H9 (cell line): ENCODE data around the gene PDE7B. TPM values are rescaled to one million over a fixed set of nuclear protein-coding genes. Genes with fewer than 3 reads are reported as not detected.

Source experiments
- DNase-seq: peaks from one replicate; pipeline ENCODE4 v3.0.0-alpha.2; 2017
- H2AFZ ChIP-seq: one replicate; pipeline ENCODE4 v1.6.1; 2013; ENCODE audit warnings: mild to moderate bottlenecking, low read length, control low read depth, moderate library complexity
- H2AK5ac ChIP-seq: 2 replicates; pipeline ENCODE4 v1.6.1; 2013; ENCODE audit warnings: low read length, control low read depth, mixed read lengths; ENCODE audit not compliant: insufficient read length
- H2BK120ac ChIP-seq: one replicate; pipeline ENCODE4 v1.6.1; 2013; ENCODE audit warnings: low read depth, mild to moderate bottlenecking, low read length, control low read depth, inconsistent platforms; ENCODE audit not compliant: poor library complexity, severe bottlenecking
- H2BK12ac ChIP-seq: 2 replicates; pipeline ENCODE4 v1.6.1; 2013; ENCODE audit warnings: low read length, control low read depth, mixed read lengths, low read depth; ENCODE audit not compliant: insufficient read length
- H2BK15ac ChIP-seq: 2 replicates; pipeline ENCODE4 v1.6.1; 2013; ENCODE audit warnings: low read depth, low read length, control low read depth
- H2BK20ac ChIP-seq: one replicate; pipeline ENCODE4 v1.6.1; 2013; ENCODE audit warnings: low read depth, mild to moderate bottlenecking, low read length, control low read depth, inconsistent platforms; ENCODE audit not compliant: poor library complexity, severe bottlenecking
- H2BK5ac ChIP-seq: 2 replicates; pipeline ENCODE4 v1.6.1; 2013; ENCODE audit warnings: low read length, control low read depth, mixed read lengths; ENCODE audit not compliant: insufficient read length
- H3K14ac ChIP-seq: 2 replicates; pipeline ENCODE4 v1.6.1; 2013; ENCODE audit warnings: low read length, control low read depth; ENCODE audit not compliant: insufficient read depth
- H3K18ac ChIP-seq: 2 replicates; pipeline ENCODE4 v1.6.1; 2013; ENCODE audit warnings: low read depth, mild to moderate bottlenecking, mixed read lengths, low read length, control low read depth; ENCODE audit not compliant: insufficient read length
- H3K23ac ChIP-seq: 2 replicates; pipeline ENCODE4 v1.6.1; 2013; ENCODE audit warnings: low read length, control low read depth, mixed read lengths, low read depth; ENCODE audit not compliant: insufficient read length
- H3K23me2 ChIP-seq: 2 replicates; pipeline ENCODE4 v1.6.1; 2013; ENCODE audit warnings: low read depth, mild to moderate bottlenecking, mixed read lengths, low read length, control low read depth; ENCODE audit not compliant: insufficient read length, poor library complexity, severe bottlenecking
- H3K27ac ChIP-seq: 2 replicates; pipeline ENCODE4 v1.5.1; 2013; ENCODE audit warnings: low read length, control low read depth, mixed read lengths, low read depth; ENCODE audit not compliant: insufficient read length
- H3K27me3 ChIP-seq: 2 replicates; pipeline ENCODE4 v1.6.1; 2013; ENCODE audit warnings: low read length, control low read depth, inconsistent platforms; ENCODE audit not compliant: insufficient read depth
- H3K4ac ChIP-seq: 2 replicates; pipeline ENCODE4 v1.6.1; 2013; ENCODE audit warnings: low read depth, mild to moderate bottlenecking, control low read depth, inconsistent platforms, low read length, moderate library complexity
- H3K4me1 ChIP-seq: 2 replicates; pipeline ENCODE4 v1.6.1; 2013; ENCODE audit warnings: low read length, control low read depth, inconsistent platforms; ENCODE audit not compliant: insufficient read depth
- H3K4me2 ChIP-seq: 2 replicates; pipeline ENCODE4 v1.6.1; 2013; ENCODE audit warnings: low read length, control low read depth, mixed read lengths; ENCODE audit not compliant: insufficient read length, insufficient read depth
- H3K56ac ChIP-seq: 2 replicates; pipeline ENCODE4 v1.6.1; 2013; ENCODE audit warnings: low read depth, mild to moderate bottlenecking, mixed read lengths, low read length, control low read depth; ENCODE audit not compliant: insufficient read length
- H3K79me1 ChIP-seq: 2 replicates; pipeline ENCODE4 v1.6.1; 2013; ENCODE audit warnings: low read depth, mild to moderate bottlenecking, moderate library complexity, low read length, control low read depth, inconsistent platforms; ENCODE audit not compliant: insufficient read depth, poor library complexity, severe bottlenecking
- H3K79me2 ChIP-seq: 2 replicates; pipeline ENCODE4 v1.6.1; 2013; ENCODE audit warnings: low read length, control low read depth, inconsistent platforms; ENCODE audit not compliant: insufficient read depth
- H3K9ac ChIP-seq: 2 replicates; pipeline ENCODE4 v1.6.1; 2013; ENCODE audit warnings: low read length, control low read depth, mixed read lengths; ENCODE audit not compliant: insufficient read length; ENCODE audit errors: extremely low read depth
- H3K9me3 ChIP-seq: one replicate; pipeline ENCODE4 v1.6.1; 2013; ENCODE audit warnings: low read depth, low read length, inconsistent platforms; ENCODE audit not compliant: control insufficient read depth
- H3T11ph ChIP-seq: one replicate; pipeline ENCODE4 v1.6.1; 2013; ENCODE audit warnings: mild to moderate bottlenecking, low read length, control low read depth, inconsistent platforms
- H4K20me1 ChIP-seq: one replicate; pipeline ENCODE4 v1.6.1; 2013; ENCODE audit not compliant: control insufficient read depth, insufficient read length, insufficient read depth
- H4K5ac ChIP-seq: 2 replicates; pipeline ENCODE4 v1.6.1; 2013; ENCODE audit warnings: low read depth, mild to moderate bottlenecking, mixed read lengths, low read length, control low read depth; ENCODE audit not compliant: insufficient read length
- H4K8ac ChIP-seq: replicated peaks from 2 replicates; pipeline ENCODE4 v1.6.1; 2013; ENCODE audit warnings: low read length, control low read depth, mixed read lengths, low read depth; ENCODE audit not compliant: insufficient read length
- H4K91ac ChIP-seq: 2 replicates; pipeline ENCODE4 v1.6.1; 2013; ENCODE audit warnings: low read depth, mild to moderate bottlenecking, moderate library complexity, mixed read lengths, low read length, control low read depth; ENCODE audit not compliant: insufficient read length
- H3K27ac Mint-ChIP-seq, 3 experiments: 2 replicates in 2 of 3; 3 replicates in 1 of 3; pipeline ENCODE4 v1.8.0; 2020 to 2021; ENCODE audit warnings: mixed read lengths in 3 of 3, mild to moderate bottlenecking in 1 of 3, moderate library complexity in 1 of 3
- H3K27me3 Mint-ChIP-seq: 2 replicates; pipeline ENCODE4 v1.8.0; 2021; ENCODE audit warnings: low read depth, mild to moderate bottlenecking, moderate library complexity, mixed read lengths
- H3K36me3 Mint-ChIP-seq, 3 experiments: 2 replicates in 2 of 3; 3 replicates in 1 of 3; pipeline ENCODE4 v1.8.0; 2020 to 2021; ENCODE audit warnings: low read depth in 3 of 3, mixed read lengths in 3 of 3; ENCODE audit not compliant: insufficient read depth in 1 of 3
- H3K4me1 Mint-ChIP-seq, 2 experiments: 2 replicates each; pipeline ENCODE4 v1.8.0; 2020; ENCODE audit warnings: mixed read lengths in 2 of 2
- H3K4me3 Mint-ChIP-seq, 2 experiments: 2 replicates in 1 of 2; 3 replicates in 1 of 2; pipeline ENCODE4 v1.8.0; 2020 to 2021; ENCODE audit warnings: mild to moderate bottlenecking in 2 of 2, mixed read lengths in 2 of 2, moderate library complexity in 1 of 2
- H3K9me3 Mint-ChIP-seq, 2 experiments: 2 replicates in 1 of 2; 3 replicates in 1 of 2; pipeline ENCODE4 v1.8.0; 2020; ENCODE audit warnings: mild to moderate bottlenecking in 2 of 2, mixed read lengths in 2 of 2, moderate library complexity in 1 of 2
- WGBS: extraction: QIAGEN DNeasy Blood & Tissue Kit; methylation state at CpG from one replicate; pipeline ENCODE4 v1.1.7; 2013; ENCODE audit warnings: missing lambda C conversion rate, low lambda C conversion rate, mixed read lengths; ENCODE audit not compliant: insufficient read length; ENCODE audit errors: extremely low coverage; 5-methylcytosine and 5-hydroxymethylcytosine counted together
- total RNA-seq: library from RNA; stranded (reverse); gene quantifications from 2 replicates; pipeline ENCODE4 v1.2.1, GENCODE V29; 2021
- TF ChIP-seq, protein P1 (sequence below): fragments of 200-600 bp; sonication (generic); conservative IDR thresholded peaks from 3 replicates; pipeline ENCODE4 v1.8.0; 2021; ENCODE audit warnings: antibody characterized with exemption, mild to moderate bottlenecking

The PDE7B gene
- total RNA-seq, 1 experiment from 2014 or later: not detected

DNA sequence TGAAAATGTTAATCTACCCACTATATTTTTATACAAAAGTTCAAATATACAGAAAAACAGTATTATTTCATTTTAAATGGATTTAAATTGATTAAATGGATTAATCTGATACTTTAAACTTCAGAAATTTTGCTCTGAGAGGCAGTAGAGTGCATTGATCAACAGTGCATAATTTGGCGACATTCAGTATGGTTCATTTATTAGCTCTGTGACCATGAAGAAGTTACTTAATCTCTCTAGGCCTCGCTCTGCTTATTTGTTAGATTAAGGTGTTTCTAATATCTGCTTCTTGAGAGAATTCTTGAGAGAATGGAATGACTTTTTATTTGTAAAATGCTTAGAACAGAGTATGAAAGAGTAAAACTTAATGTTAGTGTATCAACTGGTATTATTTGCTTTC lies 8.9 kb downstream of the PDE7B start:
- no peak overlapping the region for H3K4ac ChIP-seq
- DNase-seq: no peak
- no peak overlapping the region for H2BK5ac ChIP-seq
- H3K18ac ChIP-seq: no peak overlapping the region
- Mint-ChIP-seq H3K27me3 (no peaks in the 10 kb centered on the region), H3K4me1 (no peaks in the 10 kb centered on the region), H3K36me3 (no peaks in the 10 kb centered on the region), H3K27ac (no peak overlapping the region), H3K4me3 (no peak overlapping the region), H3K9me3 (peaks cover 0 to 3% of the 10 kb centered on the region in 2 experiments; a peak in 2 of 5 replicates)
- H3K14ac ChIP-seq: no peak overlapping the region
- no peak overlapping the region for H3K27ac ChIP-seq
- no peaks in the 10 kb centered on the region for H3K79me2 ChIP-seq
- no peak overlapping the region for H4K91ac ChIP-seq
- no peaks in the 10 kb centered on the region for H3K4me1 ChIP-seq
- no peak overlapping the region for H3K4me2 ChIP-seq
- H4K5ac ChIP-seq: no peak overlapping the region
- no peak overlapping the region for H3K9ac ChIP-seq
- no peaks in the 10 kb centered on the region for H3K79me1 ChIP-seq
- WGBS: no CpG with 5 or more reads among the region's 2 CpGs
- H2AFZ ChIP-seq: no peak overlapping the region
- no peak overlapping the region for H2BK12ac ChIP-seq
- no peak overlapping the region for H4K8ac ChIP-seq
- no peaks in the 10 kb centered on the region for H3K9me3 ChIP-seq
- no peaks in the 10 kb centered on the region for H3K23me2 ChIP-seq
- no peak overlapping the region for H2BK120ac ChIP-seq
- no peak overlapping the region for H3K23ac ChIP-seq
- no peaks in the 10 kb centered on the region for H4K20me1 ChIP-seq
- no peak overlapping the region for H2BK15ac ChIP-seq
- no peak overlapping the region for H3K56ac ChIP-seq
- TF ChIP-seq, protein P1, sequence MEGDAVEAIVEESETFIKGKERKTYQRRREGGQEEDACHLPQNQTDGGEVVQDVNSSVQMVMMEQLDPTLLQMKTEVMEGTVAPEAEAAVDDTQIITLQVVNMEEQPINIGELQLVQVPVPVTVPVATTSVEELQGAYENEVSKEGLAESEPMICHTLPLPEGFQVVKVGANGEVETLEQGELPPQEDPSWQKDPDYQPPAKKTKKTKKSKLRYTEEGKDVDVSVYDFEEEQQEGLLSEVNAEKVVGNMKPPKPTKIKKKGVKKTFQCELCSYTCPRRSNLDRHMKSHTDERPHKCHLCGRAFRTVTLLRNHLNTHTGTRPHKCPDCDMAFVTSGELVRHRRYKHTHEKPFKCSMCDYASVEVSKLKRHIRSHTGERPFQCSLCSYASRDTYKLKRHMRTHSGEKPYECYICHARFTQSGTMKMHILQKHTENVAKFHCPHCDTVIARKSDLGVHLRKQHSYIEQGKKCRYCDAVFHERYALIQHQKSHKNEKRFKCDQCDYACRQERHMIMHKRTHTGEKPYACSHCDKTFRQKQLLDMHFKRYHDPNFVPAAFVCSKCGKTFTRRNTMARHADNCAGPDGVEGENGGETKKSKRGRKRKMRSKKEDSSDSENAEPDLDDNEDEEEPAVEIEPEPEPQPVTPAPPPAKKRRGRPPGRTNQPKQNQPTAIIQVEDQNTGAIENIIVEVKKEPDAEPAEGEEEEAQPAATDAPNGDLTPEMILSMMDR: no peak
- no peak overlapping the region for H3T11ph ChIP-seq
- H3K27me3 ChIP-seq: no peaks in the 10 kb centered on the region
- H2BK20ac ChIP-seq: no peak overlapping the region
- H2AK5ac ChIP-seq: no peak overlapping the region
